NCI-H526 treated with DMSO at 0.1 percent for 48 hours (cell line): Measurements from ENCODE around the gene POU2AF1.
"Not testable (repeated sequence)": the region's sequence is repeated elsewhere in the genome, so short reads cannot be mapped to it uniquely, and the experiment has no call there.

Experiments used
- DNase-seq: peaks from one replicate; lab custom pipeline; 2025; lab: John Stamatoyannopoulos, UW

Gene POU2AF1

DNA sequence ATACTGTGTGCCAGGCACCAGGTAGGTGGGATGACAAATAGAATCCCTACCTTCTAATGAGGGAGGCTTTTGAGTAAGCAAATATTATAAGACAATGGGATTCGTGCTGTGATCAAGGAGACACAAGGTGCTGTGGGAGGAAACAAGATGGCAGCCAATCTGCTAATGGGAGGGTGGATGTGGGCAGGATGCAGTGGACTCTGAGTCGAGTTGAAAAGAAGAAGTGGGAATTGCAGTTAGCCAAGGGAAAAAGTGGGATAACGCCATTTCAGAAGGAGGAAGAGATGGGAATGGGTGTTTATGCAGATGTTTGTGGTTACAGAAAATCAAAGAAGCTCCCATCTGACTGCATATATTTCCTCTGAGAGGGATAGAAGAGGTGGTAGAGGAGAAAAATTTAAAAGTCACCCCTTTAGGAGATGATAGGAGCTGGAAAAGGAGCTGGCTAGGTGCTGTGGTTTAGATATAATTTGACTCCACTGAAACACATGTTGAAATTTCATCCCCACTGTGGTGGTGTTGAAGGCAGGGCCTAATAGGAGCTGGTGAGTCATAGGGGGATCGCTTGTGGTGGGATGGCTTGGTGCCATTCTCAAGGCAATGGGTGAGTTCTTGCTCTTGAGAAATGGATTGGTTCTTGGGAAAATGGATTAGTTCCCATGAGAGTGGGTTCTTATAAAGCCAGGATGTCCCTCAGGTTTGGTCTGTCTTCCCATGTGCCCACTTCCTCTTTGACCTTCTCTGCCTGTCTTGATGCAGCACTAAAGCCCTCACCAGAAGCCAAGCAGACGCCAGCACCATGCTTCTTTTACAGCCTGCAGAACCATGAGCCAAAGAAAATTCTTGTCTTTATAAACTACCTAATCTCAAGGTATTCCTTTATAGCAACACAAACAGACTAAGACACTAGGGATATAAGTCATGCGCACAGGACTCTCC is 30.0 kb upstream of the POU2AF1 start:
- no peak for DNase-seq

DNA sequence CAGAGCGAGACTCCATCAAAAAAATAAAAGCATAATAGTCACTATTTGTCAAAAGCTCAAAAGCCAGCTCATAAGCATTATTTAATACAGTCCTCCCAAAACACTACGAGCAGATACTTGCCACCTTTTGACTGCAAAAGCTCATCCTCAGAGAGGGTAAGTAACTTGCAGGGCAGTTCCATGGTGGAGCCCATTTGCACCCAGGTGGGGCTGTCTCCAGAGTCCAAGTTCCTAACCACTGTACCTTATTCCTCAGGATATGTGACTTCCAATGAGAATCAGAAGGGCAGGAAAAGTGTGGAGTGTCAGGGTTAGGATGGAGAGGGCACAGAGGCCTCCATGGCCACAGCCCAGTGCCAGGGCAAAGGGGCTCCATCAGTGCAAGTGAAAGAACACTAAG is 28.6 kb upstream of the POU2AF1 start:
- DNase-seq: no peak

DNA sequence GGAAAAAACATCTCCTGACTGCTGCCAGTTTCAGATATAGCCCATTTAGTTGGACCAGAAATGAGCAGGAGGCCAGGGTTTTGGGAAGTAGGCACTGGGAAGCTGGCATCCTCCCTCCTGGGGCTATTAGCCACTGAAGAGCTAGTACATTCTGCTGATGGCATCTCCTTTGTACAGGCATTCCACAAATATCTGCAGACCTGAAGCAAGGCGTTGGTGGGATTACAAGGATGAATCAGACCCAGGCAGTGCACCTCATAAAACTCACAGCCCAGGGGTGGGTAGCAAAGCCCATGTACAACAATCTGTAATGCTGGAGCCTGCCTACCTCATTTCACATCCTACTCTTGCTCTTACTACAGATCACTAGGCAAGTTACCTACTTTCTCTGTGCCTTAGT is 27.5 kb upstream of the POU2AF1 start:
- DNase-seq: no peak

DNA sequence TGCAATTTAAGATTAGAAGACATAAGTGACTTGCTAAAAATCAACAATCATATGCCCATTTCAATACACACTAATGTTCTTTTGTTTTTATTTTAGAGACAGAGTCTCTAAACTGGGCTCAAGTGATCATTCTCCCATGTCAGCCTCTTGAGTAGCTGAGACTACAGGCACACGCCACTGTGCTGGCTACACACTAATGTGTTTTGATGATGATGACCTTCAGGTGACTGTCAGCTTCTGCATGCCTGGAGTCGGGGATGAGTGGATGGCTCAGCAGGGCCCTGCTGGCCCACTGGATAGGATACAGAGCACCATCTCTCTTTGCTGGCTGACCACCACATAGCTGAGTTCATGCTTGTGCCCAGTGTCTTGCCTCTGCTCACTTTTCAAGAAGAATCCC is 27.0 kb upstream of the POU2AF1 start:
- DNase-seq: no peak

DNA sequence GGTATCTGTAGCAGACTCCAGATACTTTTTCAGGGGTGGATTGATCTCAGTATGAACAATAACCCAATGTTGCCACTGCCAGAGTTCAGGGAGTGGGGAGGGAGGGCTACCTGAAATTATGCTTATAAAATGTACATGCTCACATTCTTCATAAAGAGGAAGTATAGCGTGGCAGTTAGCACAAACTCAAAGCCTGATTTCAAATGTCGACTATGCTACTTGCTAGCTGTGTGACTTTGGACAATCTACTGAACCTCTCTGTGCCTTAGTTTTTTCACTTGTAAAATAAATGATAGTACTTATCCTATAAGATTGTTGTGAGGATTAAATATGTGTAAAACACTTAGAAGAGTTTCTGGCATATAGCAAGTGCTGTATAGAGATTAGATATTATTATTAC is 26.5 kb upstream of the POU2AF1 start:
- no peak for DNase-seq

DNA sequence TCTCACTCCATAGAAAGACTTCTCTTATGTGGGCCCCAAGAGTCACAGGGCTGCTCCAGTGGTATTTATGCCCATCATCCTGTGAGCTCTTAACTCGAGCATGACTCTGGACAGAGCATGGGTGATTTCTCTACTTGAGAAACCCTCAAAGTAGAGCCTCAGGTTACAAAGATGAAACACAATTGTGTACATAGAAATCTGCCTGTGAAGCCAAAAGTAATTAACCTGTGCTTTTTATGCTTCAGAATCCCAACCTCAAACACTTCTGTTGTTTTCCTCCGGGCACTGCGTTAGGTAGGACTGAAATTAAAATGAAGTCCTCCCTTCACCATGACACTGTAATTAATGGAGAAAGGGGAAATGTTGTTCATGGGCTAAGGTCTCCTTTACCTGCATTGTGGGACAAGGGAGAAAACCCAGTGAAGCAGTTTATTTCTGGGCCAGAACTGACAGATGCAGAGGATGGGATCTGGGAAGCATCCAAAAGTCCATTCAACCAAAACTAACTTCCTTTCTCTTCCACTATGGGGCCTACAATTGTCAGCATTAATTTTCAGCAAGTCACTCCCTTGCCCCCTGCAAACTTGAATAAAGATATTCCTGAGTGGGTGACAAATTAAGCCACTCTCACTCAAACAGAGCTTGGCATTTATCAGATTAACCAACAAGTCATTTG is 24.1 kb upstream of the POU2AF1 start:
- no peak for DNase-seq

DNA sequence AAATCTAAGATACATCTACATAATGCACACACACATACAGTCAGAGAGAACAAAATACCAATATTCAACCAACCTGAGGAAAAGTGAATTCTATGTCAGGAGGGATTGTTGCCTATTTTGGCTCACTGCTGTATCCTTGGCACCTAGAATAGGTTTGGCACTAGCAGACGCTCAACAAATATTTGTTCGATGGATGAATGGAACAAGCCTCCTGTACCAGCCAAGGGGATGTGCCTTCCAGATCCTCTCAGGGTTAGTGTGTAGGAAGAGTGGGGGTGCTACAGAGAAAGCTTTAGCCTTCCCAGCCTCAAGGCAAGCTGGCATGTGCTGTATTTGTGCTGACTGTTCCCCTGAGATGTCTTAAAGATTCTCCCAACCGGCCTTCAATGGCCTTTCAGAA is 23.3 kb upstream of the POU2AF1 start:
- no peak for DNase-seq

DNA sequence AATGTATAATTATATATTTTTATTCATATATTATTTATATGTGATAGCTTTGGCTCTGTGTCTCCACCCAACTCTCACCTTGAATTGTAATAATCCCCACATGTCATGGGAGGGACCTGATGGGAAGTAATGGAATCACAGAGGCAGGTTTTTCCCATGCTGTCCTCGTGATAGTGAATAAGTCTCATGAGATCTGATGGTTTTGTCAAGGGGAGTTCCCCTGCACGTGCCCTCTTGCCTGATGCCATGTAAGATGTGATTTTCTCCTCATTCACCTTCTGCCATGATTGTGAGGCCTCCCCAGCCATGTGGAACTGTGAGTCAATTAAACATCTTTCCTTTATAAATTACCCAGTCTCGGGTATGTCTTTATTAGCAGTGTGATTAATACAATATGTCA is 22.9 kb upstream of the POU2AF1 start:
- not testable (repeated sequence) for DNase-seq

DNA sequence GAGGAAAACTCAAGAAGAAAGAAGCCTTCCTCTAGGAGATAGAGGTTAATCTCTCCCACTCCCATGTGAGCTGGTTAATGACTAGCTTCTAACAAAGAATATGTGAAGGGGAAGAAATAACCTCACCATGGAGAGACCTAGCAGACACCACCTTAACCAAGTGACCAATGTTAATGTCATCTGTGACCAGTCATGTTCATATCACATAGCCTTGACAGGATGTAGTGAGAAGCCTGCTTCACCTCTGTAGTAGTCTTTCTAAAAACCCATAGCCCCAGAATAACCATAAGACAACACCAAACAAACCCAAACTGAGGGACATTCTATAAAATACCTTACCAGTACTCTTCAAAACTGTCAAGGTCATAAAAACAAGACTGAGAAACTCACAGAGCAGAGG is 21.5 kb upstream of the POU2AF1 start:
- DNase-seq: no peak

DNA sequence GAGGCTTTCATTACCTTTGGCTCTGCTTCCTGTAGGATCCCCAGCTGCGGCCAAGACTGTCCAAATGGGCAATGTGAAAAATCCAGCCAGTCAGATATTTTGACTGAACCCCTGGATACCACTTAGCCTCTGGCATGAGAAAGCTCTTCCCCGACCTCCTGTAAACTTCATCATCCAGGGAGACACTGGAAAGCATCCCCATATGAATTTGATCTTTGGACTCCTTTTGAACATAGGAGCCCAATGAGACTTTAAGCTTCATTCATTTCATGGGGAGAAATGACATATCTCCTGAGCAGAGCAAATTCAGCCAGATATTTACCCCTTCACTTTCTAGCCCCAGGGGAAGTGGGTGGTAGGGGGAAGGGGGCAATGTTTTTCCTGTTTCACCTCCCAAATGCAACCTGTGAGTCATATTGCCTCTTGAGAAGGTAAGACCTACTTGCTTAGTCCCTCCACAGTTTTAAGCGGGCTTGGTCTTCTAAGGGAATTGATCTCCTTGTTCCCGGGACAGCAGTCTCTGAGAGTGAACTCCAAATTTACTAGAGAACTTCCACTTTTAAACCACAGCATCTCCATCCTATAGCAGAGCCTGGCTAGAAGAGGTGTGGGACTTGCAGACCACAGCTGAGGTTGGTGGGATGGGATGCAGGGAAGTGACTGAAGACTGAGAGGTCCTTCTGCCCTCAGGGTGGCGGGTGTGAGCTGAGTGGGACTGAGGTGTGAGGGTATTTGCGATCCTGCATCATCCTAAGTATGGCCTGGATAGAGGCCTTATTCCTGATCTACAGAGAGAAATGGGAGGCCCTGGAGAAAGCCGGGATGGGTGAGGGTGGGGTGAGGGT is 20.3 kb upstream of the POU2AF1 start:
- no peak for DNase-seq

DNA sequence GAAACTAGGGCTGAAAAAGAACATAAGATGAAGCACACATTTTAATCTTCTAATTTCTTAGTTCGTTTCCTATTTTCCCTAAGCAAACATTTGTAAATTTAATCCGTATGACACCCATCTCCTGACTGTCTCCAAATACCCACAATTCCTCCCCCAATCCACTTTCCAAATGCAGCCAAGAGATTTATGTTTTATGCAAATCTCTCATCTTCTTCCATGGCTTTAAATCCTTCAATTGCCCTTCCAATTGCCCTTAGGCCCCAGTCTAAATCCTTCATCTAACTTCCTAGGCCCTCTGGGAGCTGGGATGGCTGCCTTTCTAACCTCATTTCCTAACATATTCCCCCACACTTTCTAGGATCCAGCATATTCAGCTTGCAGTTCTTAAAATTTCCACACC is 18.0 kb upstream of the POU2AF1 start:
- DNase-seq: peak; percentile 99

DNA sequence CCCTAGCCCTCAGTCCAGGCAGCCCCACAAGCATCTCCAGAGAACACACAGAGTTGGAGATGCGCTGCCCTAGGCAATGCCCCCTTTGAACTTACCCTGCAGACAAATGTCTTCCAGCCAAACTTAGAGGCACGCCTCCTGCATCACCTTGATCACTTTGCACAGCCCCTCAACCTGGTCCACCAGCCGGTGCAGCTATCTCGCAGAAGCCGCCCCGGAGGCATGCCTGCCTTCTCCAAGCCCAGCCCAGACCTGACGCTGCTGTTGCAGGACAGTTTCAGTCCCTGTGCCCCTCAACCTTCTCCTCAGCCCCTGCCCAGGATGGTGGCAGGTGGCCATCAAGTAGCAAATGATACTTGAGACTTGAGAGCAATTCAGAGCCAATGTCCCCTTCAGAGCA is 16.7 kb upstream of the POU2AF1 start:
- no peak for DNase-seq

DNA sequence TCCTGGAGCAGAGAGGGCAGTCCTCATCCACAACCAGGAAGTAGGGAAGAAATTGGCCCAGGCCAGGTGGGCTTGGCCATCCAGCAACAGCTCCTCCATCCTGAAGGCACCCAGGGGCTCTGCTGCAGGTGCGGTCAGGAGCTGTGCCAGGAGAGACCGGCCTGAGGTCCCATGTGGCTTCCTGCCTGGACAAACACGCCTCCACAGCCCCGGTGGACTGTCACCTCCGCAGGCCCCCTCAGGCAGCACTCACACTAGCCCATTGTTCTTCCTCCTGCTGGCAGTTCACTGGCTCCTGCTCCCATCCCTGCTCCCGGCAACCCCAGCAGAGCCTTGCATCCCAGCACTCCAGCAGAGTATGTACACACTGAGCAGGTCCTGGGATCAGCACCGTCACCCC is 16.0 kb upstream of the POU2AF1 start:
- peak; percentile 97 for DNase-seq

DNA sequence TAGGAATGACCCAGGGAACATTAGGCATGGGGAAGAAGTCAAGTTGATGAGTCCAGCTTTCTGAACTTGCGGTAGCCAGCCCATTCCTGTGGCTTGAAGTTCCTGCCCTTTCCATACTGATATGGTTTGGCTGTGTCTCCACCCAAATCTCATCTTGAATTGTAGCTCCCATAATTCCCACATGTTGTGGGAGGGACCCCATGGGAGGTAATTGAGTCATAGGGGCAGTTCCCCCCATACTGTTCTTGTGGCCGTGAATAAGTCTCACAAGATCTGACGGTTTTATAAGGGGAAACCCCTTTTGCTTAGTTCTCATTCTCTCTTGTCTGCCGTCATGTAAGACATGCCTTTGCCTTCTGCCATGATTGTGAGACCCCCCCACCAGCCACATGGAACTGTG is 15.1 kb upstream of the POU2AF1 start:
- not testable (repeated sequence) for DNase-seq

DNA sequence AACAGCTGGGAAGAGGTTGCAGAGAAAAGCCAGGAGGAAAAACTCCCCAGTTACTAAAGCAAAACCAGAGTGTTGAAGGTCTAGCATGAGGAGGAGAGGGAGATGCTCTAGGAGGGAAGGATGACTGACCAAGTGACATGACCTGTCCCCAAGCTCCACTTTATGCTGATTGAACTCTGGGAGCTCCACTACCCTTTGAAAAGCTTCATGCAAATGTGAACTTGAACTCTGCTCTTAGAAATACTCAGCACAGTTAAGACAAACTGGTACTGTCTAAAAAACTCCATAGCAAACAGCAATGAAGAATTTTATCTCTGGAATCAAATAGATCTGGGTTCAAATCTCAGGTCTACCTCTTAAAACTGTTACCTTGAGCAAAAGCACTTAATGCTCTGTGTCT is 14.5 kb upstream of the POU2AF1 start:
- no peak for DNase-seq

DNA sequence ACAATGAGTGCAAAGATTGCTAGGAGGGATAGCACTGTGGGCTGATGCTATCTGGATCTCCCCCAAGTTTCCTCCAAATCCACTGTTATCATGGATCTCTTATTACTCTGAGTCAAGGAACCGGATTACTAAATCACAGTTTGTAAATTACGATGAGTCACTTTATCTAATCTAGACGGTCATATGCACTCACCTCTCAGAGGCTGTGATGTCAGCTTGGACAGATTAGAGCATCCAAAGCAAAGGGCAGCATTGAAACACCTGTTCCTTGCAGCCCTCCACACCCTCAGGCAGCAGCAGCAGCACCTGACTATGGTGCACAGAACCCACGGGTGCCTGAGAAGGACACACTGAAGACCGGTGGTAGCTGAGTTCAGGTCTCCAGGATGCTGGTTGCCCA is 14.0 kb upstream of the POU2AF1 start:
- DNase-seq: no peak

DNA sequence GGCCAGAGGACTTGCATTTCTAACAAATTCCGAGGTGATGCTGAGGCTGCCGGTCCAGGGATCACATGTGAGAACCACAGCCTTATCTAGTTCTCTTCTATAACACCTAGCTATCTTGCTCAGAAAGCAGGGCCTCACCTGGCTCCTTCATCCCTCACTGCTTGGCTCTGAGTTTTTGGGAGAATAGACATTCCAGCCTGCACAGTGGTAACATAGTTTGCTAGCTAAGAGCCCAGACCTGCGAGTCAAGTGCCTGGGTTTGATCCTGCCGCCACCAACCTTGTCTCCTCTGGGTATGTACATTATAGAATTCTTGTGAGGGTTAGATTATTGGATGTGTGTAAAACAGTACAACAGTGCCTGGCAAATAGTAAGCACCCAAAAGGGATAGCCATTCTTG is 13.5 kb upstream of the POU2AF1 start:
- DNase-seq: no peak

DNA sequence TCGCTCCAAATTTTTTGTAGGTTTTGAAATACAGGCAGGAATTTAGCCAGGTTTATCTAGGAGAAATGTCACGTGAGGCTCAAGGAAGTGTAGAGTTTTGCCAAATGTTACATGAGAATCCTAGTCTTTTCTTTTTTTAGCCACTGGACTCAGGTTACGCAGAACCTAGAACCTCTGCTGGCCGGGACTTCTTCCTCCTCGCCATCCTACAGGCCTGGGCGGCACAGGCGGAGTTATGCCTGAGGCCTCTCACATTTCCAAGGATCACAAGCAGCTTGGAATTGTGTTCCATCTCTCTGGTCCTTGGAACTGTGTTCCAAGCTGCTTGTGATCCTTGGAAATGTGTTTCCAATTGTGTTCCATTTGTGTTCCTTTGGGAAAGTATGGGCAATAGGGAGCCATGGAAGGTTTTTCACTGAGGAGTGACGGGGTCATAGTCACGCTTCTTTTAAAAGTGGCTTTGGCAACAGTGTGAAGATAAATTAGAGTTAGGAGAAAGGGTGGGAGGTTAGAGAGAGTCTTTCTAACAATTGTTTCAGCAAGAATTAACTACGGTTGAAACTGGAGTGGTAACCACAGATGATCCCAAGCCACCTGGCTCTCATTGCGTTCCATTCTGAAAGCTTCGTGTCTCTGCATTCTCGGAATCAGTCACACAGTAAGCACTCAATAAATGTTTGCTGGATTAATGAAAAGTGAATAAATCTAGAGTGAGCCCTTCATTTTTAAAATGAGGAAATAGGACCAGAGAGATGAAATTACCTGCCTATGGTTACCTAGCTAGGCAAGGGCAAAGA is 12.5 kb upstream of the POU2AF1 start:
- DNase-seq: no peak

DNA sequence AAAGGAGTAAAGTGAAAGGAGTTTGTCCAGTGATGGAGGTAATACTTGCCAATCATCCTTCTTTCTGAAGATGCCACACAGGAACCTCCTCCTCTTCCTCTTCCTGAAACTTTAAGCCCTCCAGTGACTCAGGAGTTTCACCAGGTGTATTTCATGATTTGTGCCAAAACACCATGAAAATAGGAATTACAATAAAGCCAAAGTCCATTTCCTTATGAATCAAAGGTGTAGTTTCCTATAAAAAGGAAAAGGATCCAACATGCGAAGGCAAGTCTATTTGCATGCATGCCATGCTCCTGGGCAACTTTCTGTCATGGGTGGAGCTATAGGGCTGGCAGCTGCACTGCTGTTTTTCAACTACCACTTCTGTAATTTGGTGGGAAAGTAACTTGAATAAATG is 9.8 kb upstream of the POU2AF1 start:
- no peak for DNase-seq

DNA sequence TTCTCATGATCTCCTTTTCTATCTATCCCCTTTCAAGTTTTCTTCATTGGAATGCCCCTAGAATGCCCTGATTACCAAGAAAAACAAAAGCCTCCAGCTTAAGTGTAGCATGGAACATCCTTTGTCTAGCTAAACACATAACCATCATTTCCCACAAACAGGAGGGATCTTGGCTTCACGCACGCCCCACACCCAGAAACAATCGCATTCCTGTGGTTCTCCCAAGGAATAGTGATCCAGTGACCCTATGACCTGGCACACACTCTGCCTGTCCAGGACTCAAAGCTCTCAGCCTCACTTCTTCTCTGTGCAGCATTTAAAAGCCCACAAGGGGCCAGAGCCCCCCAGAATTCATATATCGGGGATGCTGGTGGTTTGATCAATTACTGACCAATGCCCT is 9.3 kb upstream of the POU2AF1 start:
- DNase-seq: no peak

DNA sequence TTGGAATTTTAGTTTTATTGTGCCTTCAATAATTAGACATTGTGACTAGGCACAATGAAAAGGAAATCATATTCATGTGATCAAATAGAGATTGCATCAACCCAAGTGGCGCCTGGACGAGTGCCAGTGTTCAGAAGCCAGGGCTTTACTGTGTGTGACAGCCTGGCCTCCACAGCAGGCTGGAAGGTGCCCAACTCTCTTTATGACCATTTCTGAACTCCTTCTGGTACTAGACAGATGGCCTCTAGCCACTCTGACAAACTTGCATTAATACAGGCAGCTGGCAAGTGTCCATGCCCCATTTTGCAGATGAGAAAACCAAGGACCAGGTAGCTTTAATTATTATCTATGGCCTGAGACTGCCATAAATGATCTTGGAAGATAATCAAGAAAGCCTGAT is 8.3 kb upstream of the POU2AF1 start:
- DNase-seq: no peak

DNA sequence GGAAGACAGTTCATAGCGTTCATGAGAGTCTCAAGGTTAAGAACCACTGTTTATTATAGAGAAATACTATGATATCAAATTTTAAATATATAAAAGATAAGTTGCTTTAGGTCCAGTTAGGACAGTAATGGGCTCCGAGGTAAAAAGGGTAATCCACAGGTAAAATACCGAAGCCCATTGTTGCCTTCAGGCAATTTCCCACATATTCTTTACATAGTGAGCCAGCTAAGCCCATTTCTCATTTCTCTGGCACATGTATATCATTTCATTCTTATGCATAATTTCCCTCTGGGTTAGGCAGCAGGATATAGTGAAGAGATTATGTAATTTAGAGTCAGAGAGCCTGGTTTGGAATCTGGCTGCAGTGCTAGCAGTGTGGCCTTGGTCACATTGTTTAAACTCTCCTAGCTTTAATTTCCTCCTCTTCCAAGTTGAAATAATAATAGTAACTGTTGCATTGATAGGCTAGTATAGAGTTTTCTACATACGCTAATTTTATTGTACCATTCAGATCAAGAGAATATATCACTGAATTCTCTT is 7.6 kb upstream of the POU2AF1 start:
- no peak for DNase-seq
